CD4-positive, alpha-beta memory T cell (primary cell): ENCODE data around the gene FBXW4. TPM values are rescaled to one million over a fixed set of nuclear protein-coding genes. Genes with fewer than 3 reads are reported as not detected.
A peak's percentile ranks its signal among the peaks of the same experiment; 100 is the strongest.

Experiments used
- CTCF ChIA-PET: fragments of 350-600 bp; sonication (Branson Sonifier 250); formaldehyde crosslinking; loops from one replicate; lab custom pipeline; 2021; ENCODE audit warnings: inconsistent platforms; ENCODE audit not compliant: partially characterized antibody; lab: Charles Lee
- POLR2A ChIA-PET: fragments of 350-600 bp; sonication (Branson Sonifier 250); formaldehyde crosslinking; loops from one replicate; lab custom pipeline; 2021; ENCODE audit not compliant: partially characterized antibody; lab: Charles Lee
- DNase-seq, 5 donors: peaks; one replicate each; pipeline versions ENCODE4 v3.0.0 to v3.0.0-alpha.2; 2020 to 2022; ENCODE audit warnings: mixed read lengths in 1 of 5
- H3K27ac ChIP-seq: one replicate; pipeline ENCODE4 v1.7.0; 2013; ENCODE audit warnings: low read depth, low read length
- H3K27me3 ChIP-seq: 2 replicates; pipeline ENCODE4 v1.7.0; 2013; ENCODE audit warnings: mild to moderate bottlenecking, low read length, moderate library complexity; ENCODE audit not compliant: insufficient read depth
- H3K36me3 ChIP-seq: 2 replicates; pipeline ENCODE4 v1.7.0; 2013; ENCODE audit warnings: mild to moderate bottlenecking, low read length, moderate library complexity; ENCODE audit not compliant: insufficient read depth
- H3K4me1 ChIP-seq: 2 replicates; pipeline ENCODE4 v1.7.0; 2013; ENCODE audit warnings: mild to moderate bottlenecking, low read length, moderate library complexity; ENCODE audit not compliant: insufficient read depth
- H3K4me3 ChIP-seq, 2 donors: one replicate each; pipeline ENCODE4 v1.7.0; 2013; ENCODE audit warnings: low read length in 2 of 2, mild to moderate bottlenecking in 1 of 2
- H3K9me3 ChIP-seq, 2 donors: one replicate each; pipeline ENCODE4 v1.7.0; 2013; ENCODE audit warnings: low read length in 2 of 2, control low read depth in 1 of 2; ENCODE audit not compliant: control insufficient read depth in 1 of 2
- H3K27ac Mint-ChIP-seq, 7 donors: one replicate each; pipeline ENCODE4 v1.8.0; 2020 to 2021; ENCODE audit warnings: mixed read lengths in 7 of 7, mild to moderate bottlenecking in 6 of 7, inconsistent platforms in 3 of 7, moderate library complexity in 3 of 7
- H3K27me3 Mint-ChIP-seq, 2 donors: one replicate each; pipeline ENCODE4 v1.8.0; 2020 to 2021; ENCODE audit warnings: mixed read lengths in 2 of 2
- H3K36me3 Mint-ChIP-seq, 2 donors: one replicate each; pipeline ENCODE4 v1.8.0; 2020 to 2021; ENCODE audit warnings: mixed read lengths in 2 of 2, inconsistent platforms in 1 of 2, mild to moderate bottlenecking in 1 of 2
- H3K4me1 Mint-ChIP-seq, 4 donors: one replicate each; pipeline ENCODE4 v1.8.0; 2020 to 2021; ENCODE audit warnings: mixed read lengths in 4 of 4, mild to moderate bottlenecking in 1 of 4
- H3K4me3 Mint-ChIP-seq, 8 donors: one replicate each; pipeline ENCODE4 v1.8.0; 2020 to 2021; ENCODE audit warnings: mixed read lengths in 8 of 8, mild to moderate bottlenecking in 7 of 8, moderate library complexity in 6 of 8, inconsistent platforms in 3 of 8
- H3K9me3 Mint-ChIP-seq, 8 donors: one replicate each; pipeline ENCODE4 v1.8.0; 2020 to 2021; ENCODE audit warnings: mixed read lengths in 8 of 8, mild to moderate bottlenecking in 5 of 8, inconsistent platforms in 3 of 8, moderate library complexity in 1 of 8
- intact Hi-C: fragments of 100-400 bp; cut with micrococcal nuclease; formaldehyde crosslinking; loops from one replicate; pipeline ENCODE4 v1.15.1; 2023
- microRNA-seq: library from miRNA; unstranded; fragments of <30 nt; microRNA quantifications from one replicate; pipeline ENCODE4 v1.2.0, GENCODE V29; 2021; ENCODE audit warnings: borderline replicate concordance, borderline number of aligned reads, borderline microRNAs expressed, mixed read lengths
- polyA plus RNA-seq, 2 donors: library from polyadenylated mRNA; unstranded; fragments of 300-500 nt; fragmentation: Illumina TruSeq; gene quantifications; one replicate each; pipeline ENCODE4 v1.2.3, GENCODE V29; 2021
- total RNA-seq, 2 experiments: library from RNA; stranded (reverse); gene quantifications; one replicate each; pipeline ENCODE4 v1.2.3, GENCODE V29; 2021

FBXW4 gene
- total and polyA plus RNA-seq, 4 experiments from 2014 or later = 5.1 to 96.6 (median 46.7) TPM

GRCh38 chr10:101563007-101563406 lies 132.0 kb downstream of the FBXW4 start:
- H3K9me3 Mint-ChIP-seq = peaks cover 0 to 5% (median 0%) of the 10 kb centered on the region in 8 donors
- Histone ChIP-seq H3K4me3 (no peak overlapping the region), H3K36me3 (no peaks in the 10 kb centered on the region), H3K9me3 (no peaks in the 10 kb centered on the region), H3K4me1 (peaks cover 18% of the 10 kb centered on the region), H3K27me3 (no peaks in the 10 kb centered on the region), H3K27ac (no peak overlapping the region)
- H3K36me3 Mint-ChIP-seq = no peaks in the 10 kb centered on the region
- peaks cover 27 to 46% of the 10 kb centered on the region in 2 donors for H3K27me3 Mint-ChIP-seq
- H3K4me3 Mint-ChIP-seq = no peak overlapping the region
- H3K4me1 Mint-ChIP-seq = peaks cover 11 to 25% (median 16%) of the 10 kb centered on the region in 4 donors
- no peak for DNase-seq
- no peak overlapping the region for H3K27ac Mint-ChIP-seq
- ChIA-PET POLR2A (no interaction called here), CTCF (interaction anchor here (2.6 kb wide), 1 partner anchor 8 kb away, joined by 9 read pairs; no protein-coding TSS in a partner anchor)
- intact Hi-C loops = no loop called here

DNA sequence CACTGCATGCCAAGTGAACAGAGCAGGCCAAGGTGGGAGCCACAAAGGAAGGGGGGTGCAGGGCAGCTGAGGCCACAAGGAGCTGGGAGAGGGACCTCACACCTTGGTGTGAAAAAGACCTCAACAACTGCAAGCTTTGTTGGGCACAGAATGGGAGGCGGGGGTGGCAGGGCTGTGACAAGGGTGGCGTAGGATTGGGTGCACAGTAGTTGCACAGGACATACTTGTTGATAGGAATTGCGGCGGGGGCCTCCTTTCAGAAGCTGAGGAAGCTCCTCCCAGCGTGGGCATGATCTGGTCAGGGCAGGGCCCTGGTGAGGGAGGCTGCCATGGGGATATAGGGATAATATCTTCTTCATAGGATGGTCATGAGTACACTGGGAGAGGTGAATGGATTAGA lies 132.7 kb downstream of the FBXW4 start:
- intact Hi-C loops = no loop called here
- H3K27me3 Mint-ChIP-seq = peaks cover 23 to 38% of the 10 kb centered on the region in 2 donors
- CTCF ChIA-PET = interaction anchor here (2.6 kb wide), 1 partner anchor 9 kb away, joined by 9 read pairs; no protein-coding TSS in a partner anchor
- H3K4me3 ChIP-seq = no peak overlapping the region
- no peaks in the 10 kb centered on the region for H3K27me3 ChIP-seq
- no peak overlapping the region for H3K27ac ChIP-seq
- no peak overlapping the region for H3K27ac Mint-ChIP-seq
- no peak for DNase-seq
- no peaks in the 10 kb centered on the region for H3K36me3 Mint-ChIP-seq
- peaks cover 0 to 5% (median 0%) of the 10 kb centered on the region in 8 donors for H3K9me3 Mint-ChIP-seq
- no peaks in the 10 kb centered on the region for H3K9me3 ChIP-seq
- peak overlapping the region in 1 of 8 donors; percentile 43 for H3K4me3 Mint-ChIP-seq
- POLR2A ChIA-PET = no interaction called here
- no peaks in the 10 kb centered on the region for H3K36me3 ChIP-seq
- H3K4me1 Mint-ChIP-seq = peaks cover 18 to 29% (median 22%) of the 10 kb centered on the region in 4 donors
- peaks cover 25% of the 10 kb centered on the region for H3K4me1 ChIP-seq

DNA sequence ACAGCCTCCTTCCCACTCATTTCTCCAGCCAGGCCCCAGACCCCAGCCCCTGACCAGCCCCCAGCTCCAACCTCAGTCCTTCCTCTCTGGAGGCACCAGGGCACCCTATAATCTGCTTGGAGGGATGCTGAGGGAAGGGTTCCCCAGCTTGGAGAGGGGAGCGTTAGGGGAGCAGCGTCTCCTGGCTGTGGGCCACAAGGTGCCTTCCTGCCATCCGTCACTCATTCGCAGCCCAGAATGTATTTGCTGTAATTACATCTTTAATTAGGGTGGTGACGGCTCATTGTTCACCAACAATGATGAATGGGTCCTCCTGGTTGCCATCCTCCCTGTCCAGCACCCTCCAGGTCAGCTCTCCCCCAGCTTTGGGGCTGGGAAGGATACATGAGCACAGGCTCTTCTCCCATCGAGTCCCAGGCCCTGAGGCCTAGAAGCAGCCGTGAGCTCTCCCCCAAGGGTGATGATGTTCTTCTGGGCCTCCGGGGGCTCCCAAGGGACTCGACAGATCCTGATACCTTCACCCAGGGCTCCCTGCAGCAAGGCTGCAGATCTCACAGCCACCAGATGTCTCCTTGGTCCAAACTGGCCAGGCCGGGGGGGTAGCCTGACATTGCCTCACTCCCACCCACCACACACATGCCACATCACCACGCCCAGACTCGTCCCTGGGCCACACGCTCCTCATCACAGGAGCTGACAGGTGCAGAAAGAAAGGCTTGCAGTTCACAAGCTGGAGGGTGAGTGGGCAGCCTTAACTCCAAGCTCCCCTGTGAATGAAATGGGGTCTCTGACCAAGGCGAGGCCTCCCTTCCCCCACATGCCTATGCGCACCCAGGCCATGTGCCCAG lies 133.7 kb downstream of the FBXW4 start:
- Histone ChIP-seq H3K36me3 (no peaks in the 10 kb centered on the region), H3K4me1 (peaks cover 19% of the 10 kb centered on the region), H3K9me3 (no peaks in the 10 kb centered on the region), H3K4me3 (no peak overlapping the region), H3K27ac (no peak overlapping the region), H3K27me3 (no peaks in the 10 kb centered on the region)
- H3K4me3 Mint-ChIP-seq = no peak overlapping the region
- no peaks in the 10 kb centered on the region for H3K36me3 Mint-ChIP-seq
- ChIA-PET POLR2A (no interaction called here), CTCF (interaction anchor here (2.6 kb wide), 1 partner anchor 10 kb away, joined by 9 read pairs; no protein-coding TSS in a partner anchor)
- no peak for DNase-seq
- H3K9me3 Mint-ChIP-seq = peaks cover 0 to 5% (median 0%) of the 10 kb centered on the region in 8 donors
- H3K27ac Mint-ChIP-seq = peak overlapping the region in 2 of 7 donors; percentile 59 to 62
- H3K4me1 Mint-ChIP-seq = peaks cover 15 to 30% (median 21%) of the 10 kb centered on the region in 4 donors
- peaks cover 19 to 32% of the 10 kb centered on the region in 2 donors for H3K27me3 Mint-ChIP-seq
- intact Hi-C loops = no loop called here

Small RNA genes lying within 50 kb of the gene (microRNA-seq; reads per million reads assigned to microRNA genes)
- not detected for gene MIR3158-1
- not detected for gene MIR3158-2

Other genes with a start within 250 kb of the FBXW4 start
- gene POLL, start 106.9 kb downstream of the FBXW4 start, total RNA-seq = 10 to 100 TPM; 57.0 to 59.3 TPM
- 10 to 100 TPM in 1 of 2 donors, 1 to 10 TPM in 1; 9.2 to 13.0 TPM for gene POLL, start 106.9 kb downstream of the FBXW4 start, polyA plus RNA-seq
- gene DPCD, start 106.8 kb downstream of the FBXW4 start, total RNA-seq = 1 to 10 TPM; 1.0 to 1.2 TPM
- gene DPCD, start 106.8 kb downstream of the FBXW4 start, polyA plus RNA-seq = 1 to 10 TPM; 1.4 to 1.9 TPM
- gene FGF8, start 80.9 kb upstream of the FBXW4 start, total RNA-seq = not detected
- not detected for gene FGF8, start 80.9 kb upstream of the FBXW4 start, polyA plus RNA-seq
- 10 to 100 TPM; 11.1 to 12.4 TPM for gene NPM3, start 88.3 kb upstream of the FBXW4 start, total RNA-seq
- 1 to 10 TPM; 5.3 to 6.8 TPM for gene NPM3, start 88.3 kb upstream of the FBXW4 start, polyA plus RNA-seq
- gene OGA, start 123.3 kb upstream of the FBXW4 start, total RNA-seq = 100 to 1,000 TPM; 307 to 325 TPM
- gene OGA, start 123.3 kb upstream of the FBXW4 start, polyA plus RNA-seq = 10 to 100 TPM; 26.6 to 49.2 TPM
- gene KCNIP2, start 148.6 kb upstream of the FBXW4 start, total RNA-seq = 1 to 10 TPM; 3.4 to 4.3 TPM
- 1 to 10 TPM in 1 of 2 donors, under 1 TPM in 1; 0.79 to 1.2 TPM for gene KCNIP2, start 148.6 kb upstream of the FBXW4 start, polyA plus RNA-seq